D721Med (cell line): Measurements from ENCODE around the gene APLNR.

Experiments used
- DNase-seq: peaks from one replicate; pipeline ENCODE4 v3.0.0; 2011; ENCODE audit warnings: low spot score; ENCODE audit not compliant: insufficient read length
- FAIRE-seq: peaks from 2 replicates; lab custom pipeline; 2011; peaks lifted over from hg19 to GRCh38; lab: Jason Lieb, UNC
- TF ChIP-seq, protein P1 (sequence below): IDR thresholded peaks from 2 replicates; pipeline ENCODE4 v1.5.1; 2012; ENCODE audit warnings: mild to moderate bottlenecking, control low read depth; ENCODE audit not compliant: insufficient read depth; ENCODE audit errors: missing control alignments

The APLNR gene

DNA sequence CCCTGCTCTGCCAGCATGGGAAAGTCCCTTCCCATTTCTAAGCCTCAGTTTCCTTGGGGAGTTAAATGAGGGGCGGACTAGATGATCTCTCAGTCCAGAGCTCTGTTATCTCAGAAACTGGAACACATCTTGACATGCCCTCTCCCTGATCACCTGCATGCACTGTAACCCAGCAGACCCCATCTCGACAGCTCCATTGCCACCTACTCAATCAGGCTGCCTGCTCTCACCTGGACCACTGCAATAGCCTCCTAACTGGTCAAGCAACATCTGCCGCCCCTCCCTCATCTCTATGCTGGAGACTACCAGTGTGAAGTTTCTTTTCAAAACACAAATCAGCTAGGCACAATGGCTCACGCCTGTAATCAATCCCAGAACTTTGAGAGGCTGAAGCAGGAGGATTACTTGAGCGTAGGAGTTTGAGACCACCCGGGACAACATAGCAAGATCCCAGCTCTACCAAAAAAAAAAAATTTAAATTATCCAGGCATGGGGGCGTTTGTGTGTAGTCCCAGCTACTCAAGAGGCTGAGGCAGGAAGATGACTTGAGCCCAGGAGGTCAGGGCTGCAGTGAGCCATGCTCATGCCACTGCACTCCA lies 33.1 kb downstream of the APLNR start:
- no peak for FAIRE-seq
- no peak for DNase-seq
- TF ChIP-seq, protein P1, sequence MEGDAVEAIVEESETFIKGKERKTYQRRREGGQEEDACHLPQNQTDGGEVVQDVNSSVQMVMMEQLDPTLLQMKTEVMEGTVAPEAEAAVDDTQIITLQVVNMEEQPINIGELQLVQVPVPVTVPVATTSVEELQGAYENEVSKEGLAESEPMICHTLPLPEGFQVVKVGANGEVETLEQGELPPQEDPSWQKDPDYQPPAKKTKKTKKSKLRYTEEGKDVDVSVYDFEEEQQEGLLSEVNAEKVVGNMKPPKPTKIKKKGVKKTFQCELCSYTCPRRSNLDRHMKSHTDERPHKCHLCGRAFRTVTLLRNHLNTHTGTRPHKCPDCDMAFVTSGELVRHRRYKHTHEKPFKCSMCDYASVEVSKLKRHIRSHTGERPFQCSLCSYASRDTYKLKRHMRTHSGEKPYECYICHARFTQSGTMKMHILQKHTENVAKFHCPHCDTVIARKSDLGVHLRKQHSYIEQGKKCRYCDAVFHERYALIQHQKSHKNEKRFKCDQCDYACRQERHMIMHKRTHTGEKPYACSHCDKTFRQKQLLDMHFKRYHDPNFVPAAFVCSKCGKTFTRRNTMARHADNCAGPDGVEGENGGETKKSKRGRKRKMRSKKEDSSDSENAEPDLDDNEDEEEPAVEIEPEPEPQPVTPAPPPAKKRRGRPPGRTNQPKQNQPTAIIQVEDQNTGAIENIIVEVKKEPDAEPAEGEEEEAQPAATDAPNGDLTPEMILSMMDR: no peak

- DNase-seq: no peak
- FAIRE-seq: no peak
- TF ChIP-seq, protein P1: no peak
Observed at GRCh38 chr11:57203359-57203758, 33.7 kb downstream of the APLNR start.

- DNase-seq: no peak
- FAIRE-seq: no peak
- TF ChIP-seq, protein P1: no peak
Observed at GRCh38 chr11:57202281-57202680, 34.8 kb downstream of the APLNR start.

GRCh38 chr11:57200917-57201316 lies 36.1 kb downstream of the APLNR start:
- TF ChIP-seq, protein P1: no peak
- FAIRE-seq (no peak), DNase-seq (no peak)

- TF ChIP-seq, protein P1: no peak
- DNase-seq (no peak), FAIRE-seq (no peak)
Observed at GRCh38 chr11:57199330-57199729, 37.7 kb downstream of the APLNR start.

- no peak for FAIRE-seq
- TF ChIP-seq, protein P1: no peak
- DNase-seq: no peak
Observed at GRCh38 chr11:57197762-57198161, 39.3 kb downstream of the APLNR start.

DNA sequence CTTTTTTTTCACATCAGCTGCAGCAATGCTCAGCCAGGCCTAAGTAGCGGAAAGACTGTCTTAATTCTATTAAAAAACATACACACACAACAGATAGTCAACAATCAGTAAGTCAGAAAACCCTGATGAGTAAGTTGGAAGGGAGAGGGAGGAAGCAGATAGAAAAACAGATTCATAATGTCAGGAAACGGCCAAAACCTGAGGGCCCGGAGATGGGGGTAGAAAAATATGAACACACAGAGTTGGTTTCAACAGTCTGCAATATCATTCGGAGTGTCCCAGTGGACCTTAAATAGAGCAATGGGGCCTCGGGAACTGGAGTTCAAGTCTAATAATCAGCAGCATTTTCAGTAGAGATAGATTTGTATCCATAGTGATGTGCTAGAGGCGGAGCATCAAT lies 40.5 kb downstream of the APLNR start:
- FAIRE-seq (no peak), DNase-seq (no peak)
- TF ChIP-seq, protein P1: no peak
